IgD-negative memory B cell (primary cell): ENCODE measurements around the gene SP7. TPM values are rescaled to one million over a fixed set of nuclear protein-coding genes. Genes with fewer than 3 reads are reported as not detected.
"Not testable (repeated sequence)": the region's sequence is repeated elsewhere in the genome, so short reads cannot be mapped to it uniquely, and the experiment has no call there.

ENCODE experiments used
- H3K27ac Mint-ChIP-seq, 3 donors: one replicate each; pipeline ENCODE4 v1.8.0; 2020 to 2022; ENCODE audit warnings: mild to moderate bottlenecking in 3 of 3, mixed read lengths in 3 of 3, moderate library complexity in 1 of 3
- H3K27me3 Mint-ChIP-seq: one replicate; pipeline ENCODE4 v1.8.0; 2021; ENCODE audit warnings: mixed read lengths
- H3K36me3 Mint-ChIP-seq: one replicate; pipeline ENCODE4 v1.8.0; 2020; ENCODE audit warnings: mild to moderate bottlenecking, mixed read lengths
- H3K4me1 Mint-ChIP-seq, 3 donors: one replicate each; pipeline ENCODE4 v1.8.0; 2020 to 2022; ENCODE audit warnings: mixed read lengths in 3 of 3, mild to moderate bottlenecking in 1 of 3
- H3K4me3 Mint-ChIP-seq, 4 donors: one replicate each; pipeline ENCODE4 v1.8.0; 2020 to 2022; ENCODE audit warnings: mild to moderate bottlenecking in 4 of 4, mixed read lengths in 4 of 4, moderate library complexity in 3 of 4
- H3K9me3 Mint-ChIP-seq, 3 donors: one replicate each; pipeline ENCODE4 v1.8.0; 2020 to 2021; ENCODE audit warnings: mixed read lengths in 3 of 3, mild to moderate bottlenecking in 1 of 3
- polyA plus RNA-seq: library from polyadenylated mRNA; unstranded; fragments of 300-500 nt; fragmentation: Illumina TruSeq; gene quantifications from one replicate; pipeline ENCODE4 v1.2.3, GENCODE V29; 2021

The SP7 gene
- polyA plus RNA-seq, 1 donor from 2014 or later: not detected

- no peaks in the 10 kb centered on the region for H3K9me3 Mint-ChIP-seq
- peak overlapping the region; percentile 86 to 100 (median 98) for H3K4me3 Mint-ChIP-seq
- H3K4me1 Mint-ChIP-seq: peaks cover 14 to 36% (median 35%) of the 10 kb centered on the region in 3 donors
- peak overlapping the region; percentile 86 to 98 (median 90) for H3K27ac Mint-ChIP-seq
- peaks cover 1% of the 10 kb centered on the region for H3K36me3 Mint-ChIP-seq
- no peaks in the 10 kb centered on the region for H3K27me3 Mint-ChIP-seq
These were observed 15.6 kb downstream of the SP7 start for GRCh38 chr12:53320352-53321195.

GRCh38 chr12:53313996-53314395 lies 22.2 kb downstream of the SP7 start:
- no peaks in the 10 kb centered on the region for H3K27me3 Mint-ChIP-seq
- H3K4me1 Mint-ChIP-seq: peaks cover 4 to 9% (median 5%) of the 10 kb centered on the region in 3 donors
- no peak overlapping the region for H3K27ac Mint-ChIP-seq
- no peak overlapping the region for H3K4me3 Mint-ChIP-seq
- H3K9me3 Mint-ChIP-seq: no peaks in the 10 kb centered on the region
- peaks cover 12% of the 10 kb centered on the region for H3K36me3 Mint-ChIP-seq

GRCh38 chr12:53308276-53308675 lies 27.9 kb downstream of the SP7 start:
- peaks cover 9% of the 10 kb centered on the region for H3K36me3 Mint-ChIP-seq
- H3K27ac Mint-ChIP-seq: peak overlapping the region in 1 of 3 donors; percentile 29
- H3K4me3 Mint-ChIP-seq: no peak overlapping the region
- H3K27me3 Mint-ChIP-seq: no peaks in the 10 kb centered on the region
- H3K4me1 Mint-ChIP-seq: peaks cover 0 to under 1% (median 0%) of the 10 kb centered on the region in 3 donors
- H3K9me3 Mint-ChIP-seq: no peaks in the 10 kb centered on the region

DNA sequence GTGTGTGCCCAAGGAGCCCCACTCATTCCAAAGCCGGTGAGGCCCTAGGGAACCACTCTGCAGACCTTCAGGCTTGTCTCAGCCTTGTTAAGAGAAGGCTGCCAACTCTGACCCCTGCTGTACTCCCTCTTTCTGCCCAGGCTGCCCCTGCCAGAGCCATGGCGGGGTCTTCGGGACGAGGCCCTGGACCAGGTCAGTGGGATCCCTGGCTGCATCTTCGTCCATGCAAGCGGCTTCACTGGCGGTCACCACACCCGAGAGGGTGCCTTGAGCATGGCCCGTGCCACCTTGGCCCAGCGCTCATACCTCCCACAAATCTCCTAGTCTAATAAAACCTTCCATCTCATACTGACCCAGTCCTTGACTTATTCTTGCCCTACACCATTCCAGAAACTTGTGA lies 29.3 kb downstream of the SP7 start:
- Mint-ChIP-seq H3K4me3 (no peak overlapping the region), H3K4me1 (peaks cover 0 to 12% (median 6%) of the 10 kb centered on the region in 3 donors), H3K9me3 (no peaks in the 10 kb centered on the region), H3K36me3 (peaks cover 9% of the 10 kb centered on the region), H3K27ac (peak overlapping the region in 1 of 3 donors; percentile 48), H3K27me3 (no peaks in the 10 kb centered on the region)

GRCh38 chr12:53302903-53303302 lies 33.3 kb downstream of the SP7 start:
- Mint-ChIP-seq H3K27me3 (no peaks in the 10 kb centered on the region), H3K4me1 (peaks cover 14 to 33% (median 28%) of the 10 kb centered on the region in 3 donors), H3K9me3 (no peaks in the 10 kb centered on the region), H3K36me3 (peaks cover 11% of the 10 kb centered on the region), H3K4me3 (peak overlapping the region in 2 of 4 donors; percentile 23 to 73), H3K27ac (peak overlapping the region in 1 of 3 donors; percentile 34)

- Mint-ChIP-seq H3K27ac (peak overlapping the region in 2 of 3 donors; percentile 95 to 97), H3K36me3 (peaks cover 12% of the 10 kb centered on the region), H3K4me3 (peak overlapping the region; percentile 95 to 100 (median 98)), H3K9me3 (no peaks in the 10 kb centered on the region), H3K4me1 (peaks cover 18 to 51% (median 47%) of the 10 kb centered on the region in 3 donors), H3K27me3 (no peaks in the 10 kb centered on the region)
These were observed 36.0 kb downstream of the SP7 start for GRCh38 chr12:53300187-53300586.

DNA sequence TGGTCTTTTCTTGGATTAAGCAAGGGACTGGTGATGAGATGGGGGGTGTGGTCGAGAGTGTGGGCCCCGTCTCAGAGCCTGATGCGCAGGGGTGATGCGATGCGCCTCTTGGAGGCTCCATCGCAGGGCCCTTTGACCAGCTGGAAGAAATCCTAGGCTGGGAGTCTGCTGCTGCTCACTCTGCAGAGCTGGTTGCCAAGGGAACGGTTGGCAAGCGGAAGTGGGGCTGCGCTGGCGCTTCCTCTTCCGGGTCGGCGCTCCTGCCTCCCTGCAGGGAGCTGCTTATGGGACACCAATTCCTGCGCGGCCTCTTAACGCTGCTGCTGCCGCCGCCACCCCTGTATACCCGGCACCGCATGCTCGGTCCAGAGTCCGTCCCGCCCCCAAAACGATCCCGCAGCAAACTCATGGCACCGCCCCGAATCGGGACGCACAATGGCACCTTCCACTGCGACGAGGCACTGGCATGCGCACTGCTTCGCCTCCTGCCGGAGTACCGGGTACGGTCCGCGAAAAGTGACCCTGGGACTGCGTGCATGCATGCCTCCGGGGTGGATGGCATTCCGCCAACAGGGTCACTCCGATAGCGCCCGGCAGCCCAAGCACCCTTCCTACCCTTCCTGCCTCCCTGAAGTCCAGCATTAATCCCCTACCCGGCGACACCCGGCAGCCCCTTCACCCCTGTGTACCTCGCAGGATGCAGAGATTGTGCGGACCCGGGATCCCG lies 36.5 kb downstream of the SP7 start, which contains the start of gene MYG1:
MYG1 (plus strand) TSS at position 242 of the 727 bp plus-strand sequence; CDS start at position 285, 43 bp downstream.
- no peaks in the 10 kb centered on the region for H3K9me3 Mint-ChIP-seq
- peak within 1 kb of the TSS; percentile 95 to 100 (median 98) for H3K4me3 Mint-ChIP-seq
- H3K4me1 Mint-ChIP-seq: peaks cover 21 to 56% (median 50%) of the 10 kb centered on the region in 3 donors
- H3K27me3 Mint-ChIP-seq: no peaks in the 10 kb centered on the region
- H3K27ac Mint-ChIP-seq: peak within 1 kb of the TSS; percentile 95 to 97 (median 95)
- H3K36me3 Mint-ChIP-seq: peaks cover 12% of the 10 kb centered on the region

DNA sequence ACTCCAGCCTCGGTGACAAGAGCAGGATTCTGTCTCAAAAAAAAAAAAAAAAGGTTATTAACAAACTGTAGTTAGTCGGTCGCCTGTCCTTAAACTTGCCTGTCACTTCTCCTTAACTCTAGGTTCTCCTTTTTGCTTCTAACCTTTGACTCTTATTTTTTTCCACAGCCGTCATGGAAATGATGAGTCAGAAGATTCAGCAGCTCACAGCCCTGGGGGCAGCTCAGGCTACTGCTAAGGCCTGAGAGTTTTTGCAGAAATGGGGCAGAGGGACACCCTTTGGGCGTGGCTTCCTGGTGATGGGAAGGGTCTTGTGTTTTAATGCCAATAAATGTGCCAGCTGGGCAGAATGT lies 37.1 kb downstream of the SP7 start:
- no peaks in the 10 kb centered on the region for H3K9me3 Mint-ChIP-seq
- H3K4me1 Mint-ChIP-seq: peaks cover 21 to 56% (median 50%) of the 10 kb centered on the region in 3 donors
- H3K4me3 Mint-ChIP-seq: peak overlapping the region in 3 of 4 donors; percentile 95 to 98 (median 97)
- H3K27ac Mint-ChIP-seq: peak overlapping the region; percentile 95 to 97 (median 95)
- H3K27me3 Mint-ChIP-seq: no peaks in the 10 kb centered on the region
- H3K36me3 Mint-ChIP-seq: peaks cover 12% of the 10 kb centered on the region

DNA sequence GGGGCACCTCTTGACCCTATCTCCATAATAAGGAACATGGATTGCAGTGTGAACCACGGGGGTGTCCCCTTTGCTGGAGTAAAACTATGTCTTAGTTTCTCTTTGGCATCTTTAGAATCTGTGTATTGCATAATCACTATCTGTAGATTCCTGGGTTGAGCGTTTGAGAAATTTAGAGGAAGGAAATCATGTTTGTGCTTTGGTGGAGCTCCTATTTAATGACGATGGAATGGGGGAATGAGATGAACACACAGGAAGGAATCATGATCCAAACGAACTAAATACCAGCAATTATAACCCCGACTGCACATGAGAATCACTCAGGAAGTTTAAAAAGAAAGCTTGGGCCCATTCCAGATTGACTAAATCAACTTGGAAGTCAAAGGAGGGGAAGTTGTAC lies 38.0 kb downstream of the SP7 start:
- H3K9me3 Mint-ChIP-seq: no peaks in the 10 kb centered on the region
- H3K27me3 Mint-ChIP-seq: no peaks in the 10 kb centered on the region
- H3K36me3 Mint-ChIP-seq: peaks cover 12% of the 10 kb centered on the region
- peaks cover 21 to 56% (median 50%) of the 10 kb centered on the region in 3 donors for H3K4me1 Mint-ChIP-seq
- peak overlapping the region in 2 of 3 donors; percentile 20 to 96 for H3K27ac Mint-ChIP-seq
- peak overlapping the region in 3 of 4 donors; percentile 3 to 95 (median 17) for H3K4me3 Mint-ChIP-seq

DNA sequence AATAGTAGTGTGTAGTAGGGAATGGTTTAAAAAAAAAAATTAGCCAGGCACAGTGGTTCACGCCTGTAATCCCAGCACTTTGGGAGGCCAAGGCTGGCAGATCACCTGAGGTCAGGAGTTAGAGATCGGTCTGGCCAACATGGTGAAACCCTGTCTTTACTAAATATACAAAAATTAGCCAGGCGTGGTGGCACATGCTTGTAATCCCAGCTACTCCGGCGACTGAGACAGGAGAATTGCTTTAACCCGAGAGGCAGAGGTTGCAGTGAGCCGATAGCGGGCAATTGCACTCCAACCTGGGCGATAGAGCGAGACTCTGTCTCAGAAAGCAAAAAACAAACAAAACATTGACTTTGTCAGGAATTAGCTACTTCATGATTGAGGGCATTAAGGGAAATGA lies 39.0 kb downstream of the SP7 start:
- H3K36me3 Mint-ChIP-seq: peaks cover 12% of the 10 kb centered on the region
- H3K27me3 Mint-ChIP-seq, H3K9me3 Mint-ChIP-seq: not testable (repeated sequence)
- peak overlapping the region; percentile 59 to 99 (median 84) for H3K4me3 Mint-ChIP-seq
- peak overlapping the region in 2 of 3 donors; percentile 87 to 99 for H3K27ac Mint-ChIP-seq
- H3K4me1 Mint-ChIP-seq: peaks cover 21 to 48% (median 44%) of the 10 kb centered on the region in 3 donors

DNA sequence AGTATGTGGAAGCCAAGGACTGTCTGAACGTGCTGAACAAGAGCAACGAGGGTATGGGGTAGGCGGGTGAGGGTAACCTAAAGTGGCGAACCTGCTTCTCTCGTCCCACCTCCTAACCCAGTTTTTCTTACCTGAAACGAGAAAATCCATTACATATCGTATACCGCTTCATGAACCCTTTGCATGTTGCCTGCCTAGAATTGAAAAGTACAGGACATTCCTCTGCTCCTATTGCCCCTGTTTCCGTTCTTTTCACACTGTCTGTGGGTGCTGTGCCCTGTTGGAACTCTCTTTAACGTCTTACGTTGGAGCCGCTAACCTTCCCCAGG lies 40.3 kb downstream of the SP7 start:
- Mint-ChIP-seq H3K4me3 (peak overlapping the region; percentile 95 to 100 (median 99)), H3K9me3 (no peaks in the 10 kb centered on the region), H3K27me3 (no peaks in the 10 kb centered on the region), H3K36me3 (peaks cover 10% of the 10 kb centered on the region), H3K4me1 (peaks cover 15 to 39% (median 38%) of the 10 kb centered on the region in 3 donors), H3K27ac (peak overlapping the region; percentile 87 to 99 (median 99))

DNA sequence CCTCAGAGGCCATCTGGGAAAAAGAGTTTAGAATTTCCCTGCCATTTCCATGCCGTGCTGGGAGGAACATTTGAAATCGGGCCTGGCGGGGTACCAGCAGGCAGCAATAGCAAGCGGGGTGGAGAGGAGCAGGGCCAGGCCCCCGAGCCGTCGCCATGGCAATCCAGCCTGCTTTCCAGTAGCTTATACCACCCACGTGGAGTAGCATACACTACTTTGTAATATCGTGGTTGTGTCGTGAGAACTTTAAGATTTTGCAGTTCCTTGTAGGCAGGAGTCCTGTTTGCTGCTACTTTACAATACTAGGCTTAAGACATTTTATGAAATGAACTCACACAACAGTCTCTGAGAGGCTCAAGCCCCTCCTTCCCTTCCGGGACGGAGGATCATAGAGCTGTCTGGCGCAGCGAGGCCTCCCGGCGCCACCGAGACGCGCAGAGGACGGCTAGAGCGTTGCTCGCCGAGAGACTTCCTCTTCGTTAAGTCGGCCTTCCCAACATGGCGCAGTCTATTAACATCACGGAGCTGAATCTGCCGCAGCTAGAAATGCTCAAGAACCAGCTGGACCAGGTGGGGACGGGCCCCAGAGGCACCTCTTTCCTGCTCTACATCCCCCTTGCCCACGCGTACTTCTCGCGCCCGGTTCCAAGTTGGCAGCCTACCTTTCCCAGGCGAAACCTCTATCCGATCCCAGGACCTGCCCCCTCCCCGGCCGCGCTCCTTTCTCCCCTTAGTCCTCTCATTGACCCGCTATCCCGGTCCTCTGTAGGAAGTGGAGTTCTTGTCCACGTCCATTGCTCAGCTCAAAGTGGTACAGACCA lies 40.9 kb downstream of the SP7 start, which contains the start of gene PFDN5:
PFDN5 (plus strand) TSS at position 473 of the 821 bp plus-strand sequence; CDS start at position 499, 26 bp downstream.
- Mint-ChIP-seq H3K36me3 (peaks cover 7% of the 10 kb centered on the region), H3K4me3 (peak within 1 kb of the TSS; percentile 95 to 100 (median 99)), H3K9me3 (no peaks in the 10 kb centered on the region), H3K4me1 (peaks cover 15 to 34% (median 33%) of the 10 kb centered on the region in 3 donors), H3K27me3 (no peaks in the 10 kb centered on the region), H3K27ac (peak within 1 kb of the TSS; percentile 87 to 99 (median 99))

GRCh38 chr12:53292426-53292825 lies 43.7 kb downstream of the SP7 start:
- Mint-ChIP-seq H3K36me3 (peaks cover 3% of the 10 kb centered on the region), H3K27me3 (no peaks in the 10 kb centered on the region), H3K27ac (peak overlapping the region in 1 of 3 donors; percentile 69), H3K4me3 (peak overlapping the region in 1 of 4 donors; percentile 34), H3K4me1 (peaks cover 7 to 24% (median 24%) of the 10 kb centered on the region in 3 donors), H3K9me3 (no peaks in the 10 kb centered on the region)

DNA sequence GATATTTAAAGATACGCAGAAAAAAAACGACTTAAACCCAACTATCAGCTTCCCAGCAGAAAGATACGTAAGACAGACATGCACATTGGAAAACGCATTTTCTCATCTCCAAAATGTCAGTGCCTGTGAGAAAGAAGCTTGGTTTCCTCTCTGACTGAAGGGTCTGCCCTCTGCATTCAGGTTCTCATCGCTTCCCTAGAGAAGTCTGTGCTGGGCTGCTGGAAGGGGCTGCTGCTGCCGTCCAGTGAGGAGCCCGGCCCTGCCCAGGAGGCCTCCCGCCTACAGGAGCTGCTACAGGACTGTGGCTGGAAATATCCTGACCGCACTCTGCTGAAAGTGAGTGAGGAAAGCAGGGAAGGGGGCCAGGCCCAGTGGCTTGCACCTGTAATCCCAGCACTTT lies 45.5 kb downstream of the SP7 start:
- H3K27ac Mint-ChIP-seq: no peak overlapping the region

More for the DNA sequence above, 45.5 kb downstream of the SP7 start:
- no peaks in the 10 kb centered on the region for H3K9me3 Mint-ChIP-seq
- H3K4me3 Mint-ChIP-seq: no peak overlapping the region
- peaks cover 3% of the 10 kb centered on the region for H3K36me3 Mint-ChIP-seq
- peaks cover 7 to 13% (median 12%) of the 10 kb centered on the region in 3 donors for H3K4me1 Mint-ChIP-seq
- H3K27me3 Mint-ChIP-seq: no peaks in the 10 kb centered on the region
